Left ventricle myocardium superior (tissue), 1 donor: Measurements from ENCODE around the gene FAT2. TPM values are rescaled to one million over a fixed set of nuclear protein-coding genes. Genes with fewer than 3 reads are reported as not detected.

Experiments
- total RNA-seq: library from RNA; stranded (reverse); fragmentation: NEBNext Ultra II Directional; extraction: Animal tissue kit (Norgen Biotek cat#: 25700); gene quantifications from one replicate; pipeline ENCODE4 v1.2.1, GENCODE V29; 2021
- donor health status: DM: no; HTN: yes; CAD: no; lungs with severe emphysema.

Gene FAT2
- total RNA-seq, 1 donor from 2014 or later: not detected

Other genes starting within 250 kb of the FAT2 start
- 0.22 TPM for gene SLC36A2, start 243.8 kb downstream of the FAT2 start, total RNA-seq
- 4.1 TPM for gene SLC36A1, start 143.7 kb downstream of the FAT2 start, total RNA-seq
- gene SPARC, start 95.6 kb upstream of the FAT2 start, total RNA-seq: 439 TPM
- 63.2 TPM for gene ATOX1, start 167.3 kb upstream of the FAT2 start, total RNA-seq
- gene G3BP1, start 180.6 kb upstream of the FAT2 start, total RNA-seq: 125 TPM